GM21723 (cell line): ENCODE results near the gene OTUB2.

Experiments
- ATAC-seq: cut with Tn5 transposase; IDR thresholded peaks from one replicate; pipeline ENCODE4 v1.9.1; 2021; ENCODE audit warnings: mild to moderate bottlenecking, moderate library complexity; ENCODE audit not compliant: unreplicated experiment

Gene OTUB2

DNA sequence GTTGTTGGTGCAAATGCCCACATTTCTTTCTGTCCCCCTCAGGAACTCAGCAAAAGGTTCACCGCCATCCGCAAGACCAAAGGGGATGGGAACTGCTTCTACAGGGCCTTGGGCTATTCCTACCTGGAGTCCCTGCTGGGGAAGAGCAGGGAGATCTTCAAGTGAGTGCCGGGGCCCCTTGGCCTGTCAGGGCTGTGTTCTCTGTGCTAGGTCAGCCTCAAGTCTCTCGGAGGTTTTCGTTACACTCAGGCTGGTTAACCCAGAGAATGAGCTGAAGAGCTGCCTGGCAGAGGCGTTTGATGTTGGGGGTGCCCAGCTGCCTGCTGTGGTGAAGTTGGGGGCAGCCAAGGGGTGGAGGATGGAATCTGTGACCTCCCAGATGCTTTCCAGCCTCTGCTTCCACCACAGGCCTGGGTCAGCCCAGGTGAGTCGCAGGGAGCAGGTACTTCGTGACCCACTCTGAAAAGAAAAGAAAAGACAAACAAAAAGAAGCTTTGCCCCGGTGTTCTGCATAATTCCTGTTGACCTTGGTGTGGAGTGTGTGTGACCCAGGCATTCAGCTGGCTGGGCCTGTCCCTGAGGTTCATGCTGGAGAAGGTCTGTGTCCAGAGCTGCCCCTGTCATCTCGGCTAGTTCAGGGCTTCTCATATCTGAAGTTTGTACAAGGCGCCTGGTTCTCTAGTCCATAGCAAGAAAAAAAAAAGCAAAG, 12.9 kb downstream of the OTUB2 start:
- no peak for ATAC-seq

DNA sequence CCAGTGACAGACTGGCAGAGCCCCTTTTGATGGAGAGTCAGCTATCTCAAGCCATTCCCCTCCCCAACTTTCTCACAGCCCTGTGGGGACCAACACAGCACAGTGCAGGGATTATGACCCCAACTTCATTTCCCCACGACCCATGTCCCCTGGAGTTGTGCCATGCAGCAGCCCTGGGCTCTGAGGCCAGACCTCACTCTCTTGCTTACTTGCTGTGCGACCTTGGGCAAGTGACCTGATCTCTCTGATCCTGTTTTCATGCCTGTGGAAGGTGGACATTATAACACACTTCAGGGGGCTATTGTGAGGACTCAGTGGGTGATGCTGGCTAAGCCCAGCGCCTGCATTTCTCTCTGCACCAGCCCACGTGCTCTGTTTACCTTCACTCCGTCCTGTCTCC, 14.1 kb downstream of the OTUB2 start:
- ATAC-seq: no peak

DNA sequence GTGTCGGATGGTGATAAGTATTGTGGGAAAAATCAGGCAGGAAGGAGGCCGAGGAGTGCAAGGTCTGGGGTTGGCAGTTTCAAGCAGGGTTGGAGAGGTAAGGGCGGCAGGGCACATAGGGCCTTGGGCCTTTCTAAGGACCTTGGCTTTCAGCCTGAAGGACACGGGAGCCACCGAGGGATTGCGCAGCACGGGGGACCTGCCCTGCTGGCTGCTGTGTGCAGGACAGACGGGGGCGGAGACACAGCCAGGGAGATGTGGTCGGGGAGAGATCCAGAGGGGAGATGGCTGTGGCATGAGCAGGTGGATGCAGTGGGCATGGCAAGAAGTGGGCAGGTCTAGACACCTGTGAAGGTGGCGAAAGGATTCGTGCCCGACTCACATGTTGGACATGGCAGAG, 14.7 kb downstream of the OTUB2 start:
- no peak for ATAC-seq

DNA sequence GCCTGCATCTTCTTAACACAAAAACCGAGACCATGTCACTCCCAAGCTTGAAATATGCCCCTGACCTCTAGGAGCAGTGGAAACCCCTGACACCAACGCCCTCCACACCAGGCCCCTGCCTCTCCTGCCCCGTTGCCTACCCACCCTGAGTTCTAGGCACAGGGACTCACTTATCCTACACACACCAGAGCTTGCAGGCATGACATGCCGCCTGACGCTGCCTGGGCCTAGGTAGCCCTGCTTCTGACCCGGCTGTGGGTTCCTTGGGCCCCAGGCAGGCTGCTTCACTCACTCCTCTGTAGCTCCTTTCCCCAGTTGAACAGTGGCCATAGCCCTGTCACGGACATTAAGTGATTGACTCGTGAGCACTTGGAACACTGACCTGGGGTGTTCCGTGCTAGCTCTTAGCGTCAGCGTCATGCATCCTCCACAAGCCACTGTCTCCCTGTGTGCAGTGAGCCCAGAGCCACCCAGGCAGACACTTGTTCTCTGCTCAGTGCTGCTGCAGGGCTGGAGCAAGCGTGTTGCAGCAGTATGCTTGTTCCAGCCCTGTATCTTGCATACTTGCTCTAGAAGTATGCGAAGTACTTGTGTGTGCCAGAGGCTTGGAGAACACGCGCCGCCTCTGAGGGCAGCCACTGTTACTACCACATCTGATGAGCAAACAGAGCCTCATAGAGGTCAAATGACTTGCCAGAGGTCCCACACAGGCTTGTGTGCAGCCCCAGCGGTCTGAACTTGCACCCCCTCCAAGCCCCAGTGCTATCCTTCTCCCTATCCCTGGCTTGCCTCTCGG, 15.6 kb downstream of the OTUB2 start:
- no peak for ATAC-seq

DNA sequence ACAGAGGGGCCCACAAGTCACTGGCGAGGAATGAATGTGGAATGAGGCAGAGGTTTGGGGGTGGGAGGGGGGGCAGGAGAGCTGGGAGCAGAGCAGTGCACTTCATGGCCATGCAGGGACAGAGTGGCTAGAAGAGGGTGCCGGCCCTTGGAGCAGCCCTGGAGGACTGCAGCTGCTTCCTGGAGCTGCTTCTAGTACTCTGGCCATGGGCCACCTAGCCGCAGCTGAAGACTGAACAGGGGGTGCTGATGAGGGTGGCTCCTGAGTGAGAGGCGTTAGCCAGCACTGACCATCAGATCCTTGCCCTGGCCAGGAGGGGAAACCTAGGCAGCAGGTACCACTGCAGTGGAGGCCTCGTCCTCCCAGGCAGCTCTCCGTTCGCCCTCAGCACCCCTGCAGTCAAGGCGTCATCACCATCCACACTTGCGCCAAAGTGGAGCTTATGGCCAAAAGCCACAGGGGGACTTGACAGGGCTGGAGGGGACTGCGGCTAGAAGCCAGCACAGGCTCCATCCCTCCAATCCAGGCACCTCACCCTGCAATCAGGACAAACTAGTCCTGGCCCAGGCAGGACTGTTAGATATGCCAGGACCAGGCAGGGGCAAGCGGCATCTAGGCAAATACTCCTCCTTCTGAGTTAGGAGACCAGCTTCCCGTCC, 16.4 kb downstream of the OTUB2 start:
- ATAC-seq: no peak

DNA sequence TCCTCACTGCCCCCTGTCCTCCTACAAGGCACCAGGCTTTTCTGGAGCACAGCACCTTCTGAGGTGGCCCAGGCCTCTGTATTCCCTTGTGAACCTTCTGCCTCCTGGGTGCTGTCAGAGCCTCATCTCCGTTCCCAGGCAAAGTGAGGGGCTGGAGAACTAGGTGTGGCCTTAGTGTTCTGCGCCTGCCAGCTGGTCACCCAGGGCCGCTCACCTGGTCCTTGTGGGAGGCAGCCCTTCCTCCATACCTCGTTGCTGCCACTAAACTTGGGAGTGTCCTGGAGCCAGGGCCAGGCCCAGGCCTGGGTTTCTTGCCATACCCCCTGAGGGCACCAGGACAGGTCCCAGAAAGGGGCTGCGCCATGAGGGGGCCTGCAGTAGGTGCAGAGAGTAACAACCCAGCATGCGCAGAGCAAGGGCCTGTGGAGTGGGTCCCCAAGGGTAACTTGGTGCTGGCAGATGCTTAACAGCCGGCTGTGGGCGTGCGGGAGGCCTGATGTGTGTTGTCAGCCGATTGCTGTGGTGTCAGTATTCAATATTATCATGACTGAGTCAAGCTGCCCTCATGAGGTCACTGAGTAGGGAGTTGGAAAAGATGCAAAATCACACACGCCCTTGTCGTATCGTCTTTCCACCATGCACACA, 17.1 kb downstream of the OTUB2 start:
- ATAC-seq: no peak

DNA sequence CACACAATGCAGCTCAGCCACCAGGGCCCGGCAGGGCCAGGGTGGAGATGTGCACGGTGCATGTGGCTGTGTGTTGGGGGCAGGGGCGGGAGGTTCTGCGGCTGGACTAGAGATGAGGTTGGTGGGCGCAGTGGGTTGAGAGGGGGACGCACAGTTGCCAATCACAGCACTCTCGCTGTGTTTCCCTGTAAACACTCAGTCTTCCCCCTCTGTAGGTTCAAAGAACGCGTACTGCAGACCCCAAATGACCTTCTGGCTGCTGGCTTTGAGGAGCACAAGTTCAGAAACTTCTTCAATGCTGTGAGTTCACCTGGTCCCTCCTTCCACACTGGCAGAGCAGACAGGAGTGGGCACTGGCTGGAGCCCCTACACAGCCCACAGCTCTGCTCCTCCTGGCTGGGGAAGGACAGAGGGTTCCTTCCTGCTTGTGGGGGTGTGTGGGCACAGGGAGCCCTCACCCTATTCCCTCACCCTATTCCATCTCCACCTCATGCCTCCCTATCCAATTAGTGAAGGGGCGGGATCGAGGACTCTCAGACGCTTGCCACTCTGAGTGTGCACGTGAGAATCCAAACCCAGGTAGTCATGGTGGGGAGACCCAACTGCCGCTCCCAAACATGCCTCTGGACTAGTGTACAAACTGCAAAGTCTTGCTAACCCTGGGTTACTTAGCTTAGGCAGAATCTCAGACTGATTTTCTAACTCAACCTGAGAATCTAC, 17.8 kb downstream of the OTUB2 start:
- no peak for ATAC-seq

DNA sequence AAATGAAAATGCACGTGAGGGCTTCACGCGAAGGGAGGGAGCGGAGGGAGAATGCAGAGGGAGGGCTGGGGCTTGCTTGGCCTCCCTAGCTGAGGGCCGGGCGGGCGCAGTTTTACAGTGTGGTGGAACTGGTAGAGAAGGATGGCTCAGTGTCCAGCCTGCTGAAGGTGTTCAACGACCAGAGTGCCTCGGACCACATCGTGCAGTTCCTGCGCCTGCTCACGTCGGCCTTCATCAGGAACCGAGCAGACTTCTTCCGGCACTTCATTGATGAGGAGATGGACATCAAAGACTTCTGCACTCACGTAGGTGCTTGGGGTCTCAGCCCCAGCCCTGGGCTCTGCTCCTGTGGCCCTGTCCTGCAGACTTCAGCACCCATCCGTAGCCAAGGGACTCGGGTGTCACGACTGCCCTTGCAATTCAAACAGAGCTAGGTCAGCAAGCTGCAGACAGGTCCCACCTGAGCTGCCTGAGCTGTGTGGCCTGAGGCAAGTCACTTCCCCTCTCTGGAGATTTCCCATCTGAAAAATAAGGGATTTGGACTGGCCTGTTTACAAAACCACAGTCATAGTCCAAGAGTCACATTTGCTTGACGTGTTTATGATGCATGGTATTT, 18.4 kb downstream of the OTUB2 start:
- ATAC-seq: no peak

DNA sequence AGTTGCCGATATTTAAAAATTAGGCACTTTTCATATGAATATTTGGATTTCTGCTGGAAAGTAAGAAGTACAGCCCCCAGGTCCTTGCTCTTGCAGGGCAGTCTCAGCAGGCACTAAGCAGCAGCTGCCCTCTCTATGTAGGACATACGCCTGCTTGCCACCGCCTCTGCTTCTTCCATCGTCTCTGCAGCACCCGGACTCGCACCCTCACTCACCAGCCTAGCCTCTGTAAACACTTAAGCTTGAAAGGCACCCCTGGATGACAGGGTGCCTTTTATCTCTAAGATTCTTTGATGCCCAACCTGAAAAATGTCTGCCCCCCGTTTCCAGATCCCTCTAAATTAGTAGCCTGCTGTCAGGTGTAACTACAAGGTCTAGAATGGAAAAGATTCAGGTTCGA, 19.0 kb downstream of the OTUB2 start:
- ATAC-seq: no peak

DNA sequence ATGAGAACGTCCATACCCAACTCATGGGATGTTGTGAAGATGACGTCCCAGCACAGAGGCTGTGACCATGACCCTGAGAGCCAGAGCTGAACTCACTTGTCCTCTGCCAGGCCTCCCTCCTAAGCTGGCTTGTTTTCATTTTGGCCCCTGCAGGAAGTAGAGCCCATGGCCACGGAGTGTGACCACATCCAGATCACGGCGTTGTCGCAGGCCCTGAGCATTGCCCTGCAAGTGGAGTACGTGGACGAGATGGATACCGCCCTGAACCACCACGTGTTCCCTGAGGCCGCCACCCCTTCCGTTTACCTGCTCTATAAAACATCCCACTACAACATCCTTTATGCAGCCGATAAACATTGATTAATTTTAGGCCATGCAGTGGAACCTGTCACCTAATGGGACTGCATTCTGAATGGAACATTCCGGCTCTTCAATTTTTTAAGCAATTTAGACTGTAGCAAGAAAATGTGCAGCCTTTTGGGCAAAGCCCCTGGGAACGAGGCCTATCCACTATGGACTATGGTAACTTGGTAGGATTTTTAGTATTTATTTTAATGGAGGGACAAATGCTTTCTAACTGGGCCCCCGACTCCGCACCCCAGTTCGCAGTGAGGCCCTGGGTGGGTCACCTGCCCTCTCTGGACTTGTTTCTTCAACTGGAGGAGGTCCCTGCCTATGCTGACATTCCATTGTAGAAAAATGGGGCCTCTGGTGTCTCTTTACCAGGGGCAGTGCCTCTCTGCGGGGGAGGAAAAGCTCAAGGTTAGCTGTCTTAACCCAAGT, 19.6 kb downstream of the OTUB2 start:
- ATAC-seq: no peak

DNA sequence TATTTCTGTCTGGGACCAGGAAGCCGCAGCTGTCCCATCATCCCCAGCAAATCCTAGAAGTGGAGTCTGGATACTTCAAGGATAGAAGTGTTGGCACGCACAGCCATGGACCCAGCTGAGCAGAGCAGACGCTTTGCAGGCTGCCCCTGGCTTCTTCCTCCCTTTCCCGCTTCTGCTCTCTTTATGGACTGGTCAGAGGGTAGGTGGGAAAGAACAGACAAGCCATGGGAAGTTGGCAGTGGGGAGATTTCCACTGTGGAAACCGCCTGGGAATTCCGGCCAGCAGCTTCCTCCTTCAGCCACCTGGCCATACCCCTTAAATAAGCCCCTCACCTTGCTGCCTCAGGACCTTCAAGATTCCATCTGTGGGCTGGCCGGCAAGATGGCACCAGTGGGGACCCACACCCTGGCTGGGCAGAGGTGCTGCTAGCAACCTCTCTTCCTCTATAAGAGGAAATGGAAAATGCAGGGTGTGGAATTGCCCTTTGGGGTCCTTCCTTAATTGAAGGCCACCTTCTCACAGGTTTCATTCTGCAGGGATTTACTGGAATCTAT, 20.6 kb downstream of the OTUB2 start:
- ATAC-seq: no peak

DNA sequence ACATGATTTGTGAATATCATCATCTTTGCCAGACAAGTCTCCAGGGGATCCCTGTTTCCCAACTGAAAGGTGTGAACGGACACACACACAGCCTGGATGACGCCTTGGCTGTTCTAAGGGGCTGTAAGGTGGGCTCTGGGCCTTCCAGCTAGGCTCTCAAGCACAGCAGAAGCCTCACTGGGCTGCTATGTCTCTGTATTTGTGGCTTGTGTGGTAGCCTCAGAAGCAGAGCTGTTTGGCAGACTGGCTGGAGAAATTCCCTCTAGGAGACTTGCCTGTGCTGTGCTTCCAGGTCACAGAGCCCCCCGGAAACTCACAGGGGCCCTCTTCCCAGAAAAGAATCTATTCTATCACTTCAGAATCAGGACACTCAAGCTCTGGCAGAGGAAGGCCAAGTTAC, 21.4 kb downstream of the OTUB2 start:
- no peak for ATAC-seq

DNA sequence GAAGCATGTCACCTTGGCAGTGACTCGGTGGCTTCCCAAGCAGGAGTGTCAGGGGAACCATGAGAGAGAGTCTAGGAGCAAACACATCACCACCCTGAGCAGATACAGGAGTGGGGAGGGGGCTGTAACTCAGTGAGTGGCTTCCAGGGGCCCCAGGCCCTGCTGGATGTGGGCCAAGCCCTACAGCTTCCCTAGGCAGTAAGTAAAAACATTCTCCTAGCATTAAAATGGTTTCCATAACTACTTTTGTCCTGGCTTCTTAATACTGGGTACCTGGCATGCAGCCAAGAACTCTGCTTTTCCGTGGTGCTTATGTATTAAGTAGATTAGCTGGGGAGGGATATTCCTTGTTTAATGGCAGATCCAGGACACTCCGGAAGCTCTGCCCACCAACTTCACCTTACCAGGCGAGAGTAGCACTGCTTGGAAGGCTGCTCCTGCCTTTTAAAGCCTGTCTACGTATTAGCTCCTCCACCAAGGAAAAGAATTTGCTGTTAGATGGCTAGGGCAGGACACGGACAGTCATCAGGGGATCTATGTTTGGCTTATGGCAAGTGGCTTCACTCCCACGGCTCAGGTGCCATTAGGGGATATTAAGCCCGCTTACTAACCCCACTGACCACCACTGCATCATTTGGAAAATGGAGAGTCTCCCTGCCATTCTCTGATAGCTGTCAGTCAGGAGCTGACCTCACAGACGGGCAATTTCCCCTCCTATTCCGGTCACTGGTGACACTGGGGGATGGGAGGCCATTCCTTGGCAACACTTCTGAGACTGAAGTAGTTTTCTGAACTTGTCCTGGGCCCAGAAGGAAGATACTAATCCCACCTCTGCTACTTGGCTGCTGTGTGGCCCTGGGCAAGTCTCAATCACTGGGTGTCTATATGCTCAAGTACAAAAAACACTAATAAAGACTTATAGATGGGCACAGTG, 22.8 kb downstream of the OTUB2 start:
- ATAC-seq: no peak

DNA sequence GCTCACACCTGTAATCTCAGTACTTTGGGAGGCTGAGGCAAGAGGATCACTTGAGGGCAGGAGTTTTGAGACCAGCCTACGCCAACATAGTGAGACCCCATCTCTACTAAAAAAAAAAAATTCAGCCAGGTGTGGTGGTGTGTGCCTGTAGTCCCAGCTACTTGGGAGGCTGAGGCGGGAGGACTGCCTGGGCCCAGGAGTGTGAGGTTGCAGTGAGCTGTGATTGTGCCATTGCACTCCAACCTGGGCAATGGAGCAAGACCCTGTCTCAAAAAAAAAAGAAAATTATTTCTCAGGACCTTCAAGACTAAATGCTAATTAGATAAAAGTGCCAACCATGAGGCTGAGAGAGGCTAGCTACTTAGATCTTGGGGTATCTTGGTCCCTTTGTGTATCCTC, 23.5 kb downstream of the OTUB2 start:
- ATAC-seq: no peak

DNA sequence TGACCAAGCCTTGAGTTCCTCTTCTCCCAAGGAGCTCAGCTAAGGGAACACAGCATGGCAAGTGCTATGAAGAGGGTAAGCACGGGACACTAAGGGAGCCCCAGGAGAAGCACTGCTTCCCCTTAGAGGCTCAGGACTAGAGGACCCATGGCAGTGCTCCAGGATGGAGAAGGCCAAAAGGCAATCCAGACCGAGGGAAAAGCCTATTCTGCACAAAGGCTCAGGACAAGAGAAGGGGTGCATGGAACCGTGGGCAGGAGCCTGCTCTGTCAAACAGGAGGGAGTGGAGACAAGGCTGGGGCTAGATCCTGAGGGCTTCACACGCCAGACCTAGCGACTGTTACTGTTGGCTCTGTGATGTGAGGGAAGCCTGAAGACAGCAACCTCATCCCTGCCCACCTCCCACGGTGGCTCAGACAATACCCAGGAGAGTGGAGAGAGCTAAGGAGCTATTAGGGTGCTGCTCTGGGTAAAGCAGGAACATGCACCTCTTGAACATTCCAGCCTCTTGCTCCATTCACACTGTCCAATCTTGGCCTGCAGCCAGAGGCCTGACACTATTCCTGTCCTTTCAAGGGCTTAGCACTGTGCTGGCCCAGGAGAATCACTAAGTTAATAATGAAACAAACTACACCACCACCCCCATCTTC, 24.2 kb downstream of the OTUB2 start:
- no peak for ATAC-seq

DNA sequence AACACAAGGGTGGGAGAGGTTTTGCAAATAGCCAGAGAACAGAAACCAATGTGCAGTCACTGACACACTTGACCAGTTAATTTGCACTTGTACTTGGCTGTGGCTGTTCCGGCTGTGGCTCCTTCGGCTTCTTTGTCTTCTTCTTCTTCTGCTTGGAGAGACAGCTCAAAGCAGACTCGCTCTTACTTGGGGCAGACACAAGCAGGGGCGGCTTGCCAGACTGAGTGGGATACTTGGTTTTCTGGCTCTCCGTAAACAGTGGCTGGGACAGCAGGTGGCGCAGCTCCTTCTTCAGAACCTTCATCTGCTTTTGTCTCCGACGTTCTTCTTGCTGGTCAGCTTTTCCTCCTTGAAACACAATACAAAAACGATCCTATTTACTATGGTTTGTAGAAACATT, 25.0 kb downstream of the OTUB2 start:
- ATAC-seq: no peak

DNA sequence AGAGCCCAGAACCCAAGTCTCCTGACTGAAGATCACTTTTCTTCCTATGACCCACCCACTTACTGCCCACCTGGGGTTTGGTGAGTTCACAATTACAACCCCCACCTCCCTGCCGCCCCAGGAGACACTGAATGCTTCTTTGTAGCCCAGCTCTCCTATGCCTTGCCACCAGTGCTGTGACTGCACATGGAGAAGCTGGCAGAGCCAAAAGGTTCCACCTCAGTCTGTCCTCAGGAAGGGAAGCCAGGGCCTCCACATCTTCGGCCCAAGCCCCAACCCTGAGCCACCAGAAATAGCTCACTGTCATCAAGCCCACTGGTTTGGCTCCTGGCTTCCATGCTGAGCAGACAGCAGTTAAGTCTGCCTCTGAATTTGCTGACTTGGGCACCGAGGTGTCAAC, 25.6 kb downstream of the OTUB2 start:
- ATAC-seq: no peak

DNA sequence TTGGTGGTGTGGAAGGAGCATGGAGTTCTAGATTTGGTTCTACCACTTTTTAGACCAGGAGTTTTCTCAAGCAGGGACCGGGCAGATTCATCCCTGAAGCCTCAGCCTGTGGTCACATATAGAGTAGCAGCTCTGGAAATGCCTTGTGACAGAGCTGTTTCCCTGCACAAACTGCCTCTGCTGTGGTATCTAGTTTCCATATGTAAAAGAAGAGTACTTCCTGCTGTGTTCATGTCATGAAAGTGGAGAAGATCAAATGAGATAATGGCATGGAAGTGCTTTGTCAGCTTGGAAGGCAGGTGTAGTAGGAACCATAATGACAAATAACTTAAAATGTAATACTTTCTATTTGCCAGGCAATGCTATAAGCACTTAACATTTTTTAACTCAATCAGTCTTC, 26.1 kb downstream of the OTUB2 start:
- no peak for ATAC-seq
